Esophagus squamous epithelium (tissue), 4 donors: ENCODE data around the gene COL1A1.

Experiments used
- CTCF ChIP-seq, 6 experiments: fragments of 450-650 bp in 4 of 6; fragments of 200-600 bp in 2 of 6; sonication (generic) in 2 of 6; IDR thresholded peaks; one replicate each; pipeline ENCODE4 v1.5.1; 2016 to 2019; ENCODE audit warnings: antibody characterized with exemption in 6 of 6, mild to moderate bottlenecking in 4 of 6, moderate library complexity in 4 of 6
- POLR2A ChIP-seq, 4 donors: fragments of 450-650 bp; IDR thresholded peaks; one replicate each; pipeline ENCODE4 v1.6.1; 2017; ENCODE audit warnings: antibody characterized with exemption in 4 of 4, mild to moderate bottlenecking in 4 of 4, moderate library complexity in 3 of 4

- no peak for TF ChIP-seq CTCF (IDR thresholded peaks at IDR 0.05)
- TF ChIP-seq POLR2A (IDR thresholded peaks at IDR 0.05), result no peak
These were observed 16.8 kb upstream of the COL1A1 start for GRCh38 chr17:50218071-50218759.
